HG03196 (cell line): ENCODE data around the gene SPAG7.

ENCODE experiments used
- ATAC-seq: cut with Tn5 transposase; IDR thresholded peaks from one replicate; pipeline ENCODE4 v1.9.1; 2021; ENCODE audit not compliant: unreplicated experiment

The SPAG7 gene, protein sequence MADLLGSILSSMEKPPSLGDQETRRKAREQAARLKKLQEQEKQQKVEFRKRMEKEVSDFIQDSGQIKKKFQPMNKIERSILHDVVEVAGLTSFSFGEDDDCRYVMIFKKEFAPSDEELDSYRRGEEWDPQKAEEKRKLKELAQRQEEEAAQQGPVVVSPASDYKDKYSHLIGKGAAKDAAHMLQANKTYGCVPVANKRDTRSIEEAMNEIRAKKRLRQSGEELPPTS

DNA sequence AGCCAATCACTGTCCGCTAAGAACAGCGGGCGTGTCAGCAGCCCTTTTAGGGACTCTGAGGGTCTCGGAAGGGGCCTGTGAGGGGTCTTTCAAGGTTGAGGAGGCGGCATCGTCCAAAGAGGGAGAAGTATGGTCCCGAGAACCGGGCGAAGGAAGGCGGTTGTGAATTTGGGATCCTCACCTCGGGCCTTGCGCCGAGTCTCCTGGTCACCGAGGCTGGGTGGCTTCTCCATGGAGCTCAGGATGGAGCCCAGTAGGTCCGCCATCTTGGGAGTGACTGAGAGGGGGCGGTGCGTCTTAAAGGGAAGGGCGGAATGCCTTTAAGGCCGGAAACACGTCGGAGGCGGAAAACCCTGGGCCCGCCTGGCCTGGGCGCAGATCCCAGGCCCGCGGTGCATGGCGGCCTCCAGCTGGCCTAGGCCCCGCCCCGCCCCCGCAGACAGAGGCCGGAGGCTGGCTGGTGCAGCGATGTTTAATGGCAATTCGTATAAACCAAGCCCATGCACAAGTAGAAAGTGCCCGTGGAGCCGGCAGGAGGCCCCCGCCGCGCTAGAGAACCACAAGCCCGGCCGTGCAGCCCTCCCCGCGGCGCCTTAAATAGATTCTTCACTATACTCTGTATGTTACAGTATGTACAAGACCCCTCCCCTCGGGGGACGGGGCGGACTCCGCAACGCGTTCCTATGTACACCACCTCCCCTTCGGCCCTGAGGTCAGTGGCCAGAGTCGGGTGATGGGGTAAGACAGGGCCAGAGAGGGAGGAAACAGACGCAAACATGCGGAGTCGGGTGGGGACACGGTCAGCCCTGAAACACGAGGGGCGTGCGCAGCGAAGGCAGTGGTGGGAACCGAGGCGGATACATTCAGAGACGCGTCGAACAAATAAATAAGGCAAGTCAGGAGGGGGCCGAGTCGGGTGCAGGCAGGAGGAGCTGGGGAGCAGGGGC, at the start of gene SPAG7:
TSS of gene SPAG7 (minus strand) at position 279 of the 947 bp plus-strand sequence. CDS start at position 266, 13 bp downstream.
- peak; percentile 67 for ATAC-seq

DNA sequence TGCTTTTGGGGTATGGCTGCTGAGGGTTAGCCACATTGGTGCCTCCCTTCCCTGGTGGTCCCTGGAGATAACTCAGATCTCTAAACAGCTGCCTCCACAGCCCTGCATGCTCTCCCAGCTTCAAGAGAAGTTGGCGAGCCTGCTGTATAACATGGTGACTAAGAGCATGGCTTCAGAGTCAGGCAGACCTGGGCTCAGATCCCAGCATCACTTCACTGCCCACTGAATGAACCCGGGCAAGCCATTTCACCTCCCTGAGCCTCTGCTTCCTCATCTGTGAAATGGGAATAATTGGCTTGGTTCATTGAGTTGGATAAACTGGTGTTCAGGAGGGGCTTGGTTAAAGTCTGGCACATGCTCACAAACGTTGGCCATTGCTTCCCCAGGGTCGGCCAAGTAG, 46.7 kb upstream of the SPAG7 start:
- no peak for ATAC-seq

DNA sequence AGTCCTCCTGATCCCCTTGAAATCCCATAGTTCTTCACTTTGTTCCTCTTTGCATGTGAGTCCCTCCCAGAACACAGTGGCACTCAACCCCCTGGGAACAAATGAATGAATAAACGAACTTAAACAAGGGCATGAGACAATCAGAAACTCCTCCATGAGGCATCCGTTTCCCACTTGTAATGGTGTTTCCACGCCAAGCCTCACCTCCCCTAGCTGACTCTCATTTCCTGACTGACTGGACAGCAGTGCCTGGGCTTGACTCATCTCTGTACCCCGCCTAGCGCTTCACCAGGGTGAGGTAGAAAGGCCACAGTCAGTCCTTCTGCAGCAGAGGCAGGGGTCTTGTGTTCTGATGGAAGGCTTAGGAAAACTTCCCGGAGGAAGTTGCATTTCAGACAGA, 44.3 kb upstream of the SPAG7 start:
- ATAC-seq: no peak

DNA sequence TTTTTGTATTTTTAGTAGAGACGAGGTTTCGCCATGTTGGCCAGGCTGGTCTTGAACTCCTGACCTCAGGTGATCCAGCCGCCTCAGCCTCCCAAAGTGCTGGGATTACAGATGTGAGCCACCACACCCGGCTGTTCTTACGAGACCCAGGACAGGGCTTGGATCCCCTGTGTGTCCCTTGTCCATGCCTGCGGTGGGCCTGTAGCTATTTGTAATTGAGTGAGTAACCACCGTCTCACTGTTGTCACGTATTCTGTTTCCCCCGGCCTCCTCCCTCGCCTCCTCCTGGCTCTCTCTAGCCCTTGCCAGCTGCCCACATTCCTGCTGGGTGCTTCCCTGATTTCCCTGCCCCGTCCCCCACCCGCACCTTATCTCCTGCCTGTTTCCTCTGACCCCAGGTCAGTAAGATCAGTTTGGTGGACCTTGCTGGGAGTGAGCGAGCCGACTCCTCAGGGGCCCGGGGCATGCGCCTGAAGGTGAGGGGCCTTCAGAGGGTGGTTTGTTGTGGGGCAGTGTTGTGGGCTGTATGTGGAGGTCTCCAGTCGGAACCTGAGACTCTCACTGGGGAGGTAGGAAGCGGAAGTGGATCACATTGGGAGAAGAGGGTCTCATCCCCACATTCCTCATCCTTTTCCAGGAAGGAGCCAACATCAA, 35.7 kb upstream of the SPAG7 start:
- no peak for ATAC-seq

DNA sequence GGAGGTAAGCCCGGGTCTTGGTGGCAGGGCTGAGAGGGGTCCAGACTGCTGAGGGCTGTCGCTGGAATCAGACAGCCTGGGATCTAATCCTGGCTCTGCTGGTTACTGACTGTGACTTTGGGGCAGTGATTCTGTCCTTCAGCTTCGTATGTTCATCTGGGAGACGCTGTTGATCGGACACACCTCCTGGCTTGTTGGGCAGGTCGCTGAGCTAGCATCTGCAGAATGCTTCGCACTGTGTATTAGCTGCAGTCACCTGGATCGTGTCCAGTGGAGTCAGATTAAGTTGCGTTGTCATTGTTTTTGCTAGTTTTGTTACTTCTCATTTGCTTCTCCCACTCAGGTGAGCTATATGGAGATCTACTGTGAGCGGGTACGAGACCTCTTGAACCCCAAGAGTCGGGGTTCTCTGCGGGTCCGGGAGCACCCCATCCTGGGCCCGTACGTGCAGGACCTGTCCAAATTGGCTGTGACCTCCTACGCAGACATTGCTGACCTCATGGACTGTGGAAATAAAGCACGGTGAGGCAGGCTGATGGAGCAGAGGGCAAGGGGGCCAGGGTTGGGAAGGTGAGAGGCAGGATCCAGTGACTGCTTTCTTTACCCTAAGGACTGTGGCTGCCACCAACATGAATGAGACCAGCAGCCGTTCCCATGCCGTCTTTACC, 34.6 kb upstream of the SPAG7 start:
- no peak for ATAC-seq

DNA sequence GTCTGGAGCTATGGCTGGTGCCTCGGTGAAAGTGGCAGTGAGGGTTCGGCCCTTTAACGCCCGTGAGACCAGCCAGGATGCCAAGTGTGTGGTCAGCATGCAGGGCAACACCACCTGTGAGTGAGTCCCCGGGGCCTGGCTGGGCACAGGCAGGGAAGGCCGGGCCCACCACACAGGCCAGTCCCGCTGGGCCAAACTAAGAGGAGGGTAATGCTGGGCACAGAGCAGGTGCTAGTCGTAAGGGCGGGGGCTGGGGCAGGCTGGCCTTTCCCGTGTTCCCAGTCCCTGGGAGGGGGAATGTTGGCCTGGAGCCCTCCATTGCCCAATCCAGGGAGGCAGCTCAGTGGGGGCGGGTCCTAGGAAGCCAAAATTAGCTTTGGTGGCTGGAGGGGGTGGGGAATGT, 32.6 kb upstream of the SPAG7 start:
- no peak for ATAC-seq

DNA sequence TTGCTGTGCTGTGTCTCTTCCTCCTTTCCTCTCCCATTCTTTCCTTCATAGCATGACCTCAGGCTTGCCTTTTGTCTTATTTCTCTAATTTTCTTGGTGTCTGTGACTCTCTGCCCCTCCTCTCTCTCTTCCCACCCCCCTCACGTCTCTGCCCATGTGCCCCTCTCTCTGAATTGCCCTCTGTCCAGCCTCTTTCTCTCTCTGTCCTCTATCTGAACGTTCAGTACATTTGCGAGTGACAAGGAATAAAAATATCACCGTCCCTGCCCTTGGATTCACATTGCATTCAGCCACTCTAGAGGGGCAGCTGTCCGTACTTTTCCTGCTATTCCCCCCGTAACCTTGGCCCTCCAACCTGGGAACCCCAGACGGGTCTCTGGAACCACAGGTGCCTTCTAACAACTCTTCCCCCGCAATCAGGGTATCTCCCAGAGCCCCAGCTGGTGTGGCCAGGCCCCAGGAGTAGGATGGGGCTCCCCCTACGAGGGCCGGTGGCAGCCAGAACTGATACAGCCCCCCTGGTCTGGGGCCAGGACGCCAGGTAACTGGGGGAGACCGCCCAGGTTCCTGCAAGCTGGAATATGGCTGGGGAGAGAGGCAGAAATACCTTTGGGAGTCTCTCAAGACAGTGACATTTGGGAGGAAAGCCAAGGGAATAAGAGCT, 31.9 kb upstream of the SPAG7 start:
- no peak for ATAC-seq

DNA sequence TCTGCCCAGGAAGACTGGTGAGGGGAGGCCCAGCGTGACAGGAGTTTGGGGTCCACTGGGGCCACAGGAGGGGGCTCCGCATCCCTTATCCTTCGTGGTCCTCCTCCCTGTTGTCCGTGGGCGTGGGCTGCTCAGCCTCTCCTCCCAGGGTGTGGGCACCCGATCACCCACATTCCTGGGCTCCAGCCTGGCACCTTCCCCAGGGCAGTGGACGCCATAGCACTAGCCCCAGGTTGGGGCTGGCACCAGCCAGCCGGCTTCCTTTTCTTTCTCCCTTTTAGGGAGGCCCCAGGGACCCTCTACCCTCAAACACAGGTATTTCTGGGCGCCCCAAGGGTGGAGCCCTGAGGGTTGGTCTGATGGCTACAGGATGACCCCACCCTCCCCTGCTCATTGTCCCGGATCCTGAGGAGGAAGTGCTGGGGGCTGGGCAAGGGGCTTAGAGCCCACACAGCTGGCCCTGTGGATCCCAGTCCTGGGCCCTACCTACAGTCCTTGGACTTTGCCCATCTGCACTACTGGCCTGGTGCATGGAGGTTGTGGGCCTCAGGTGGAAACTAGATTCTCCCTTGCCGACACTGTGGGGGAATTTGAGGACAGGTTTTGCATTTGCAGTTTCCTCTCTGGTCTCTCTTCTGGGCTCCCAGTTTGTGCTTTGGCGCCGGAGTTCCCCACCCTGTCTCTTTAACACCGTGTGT, 31.3 kb upstream of the SPAG7 start:
- ATAC-seq: no peak

DNA sequence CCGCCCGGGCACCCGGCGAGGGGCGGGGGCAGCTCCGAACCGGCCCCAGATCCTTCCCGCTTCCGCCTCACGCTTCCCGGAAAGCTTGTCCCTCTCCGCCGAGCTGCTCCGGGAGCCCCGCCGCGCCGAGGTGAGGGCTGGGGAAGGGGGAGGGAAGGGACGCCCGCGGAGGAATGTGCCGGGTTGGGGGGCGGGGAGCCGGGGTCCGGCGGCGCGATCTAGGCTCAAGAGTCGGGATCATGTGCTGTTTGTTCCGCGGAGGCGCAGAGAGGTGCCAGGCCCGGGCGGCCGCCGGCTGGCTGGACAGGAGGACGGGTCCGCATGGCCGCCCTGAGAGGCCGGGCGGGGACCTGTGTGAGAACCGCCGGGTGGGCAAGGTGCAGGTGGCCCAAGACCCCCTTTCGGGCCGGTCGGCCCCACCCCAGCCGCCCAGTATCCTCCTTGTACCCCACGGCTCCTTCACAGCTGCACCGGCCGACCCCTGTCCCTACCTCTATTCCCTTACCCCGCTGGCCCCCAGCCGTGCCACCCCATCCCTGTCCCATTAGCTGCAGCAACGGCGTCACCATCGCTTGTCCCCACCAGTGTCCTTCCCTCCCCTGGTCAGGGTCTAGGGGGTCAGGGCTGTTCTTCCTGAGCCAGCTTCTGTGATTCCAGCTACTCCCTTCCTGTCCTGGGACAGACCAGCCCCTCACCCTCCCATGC, 30.6 kb upstream of the SPAG7 start:
- peak; percentile 6 for ATAC-seq

DNA sequence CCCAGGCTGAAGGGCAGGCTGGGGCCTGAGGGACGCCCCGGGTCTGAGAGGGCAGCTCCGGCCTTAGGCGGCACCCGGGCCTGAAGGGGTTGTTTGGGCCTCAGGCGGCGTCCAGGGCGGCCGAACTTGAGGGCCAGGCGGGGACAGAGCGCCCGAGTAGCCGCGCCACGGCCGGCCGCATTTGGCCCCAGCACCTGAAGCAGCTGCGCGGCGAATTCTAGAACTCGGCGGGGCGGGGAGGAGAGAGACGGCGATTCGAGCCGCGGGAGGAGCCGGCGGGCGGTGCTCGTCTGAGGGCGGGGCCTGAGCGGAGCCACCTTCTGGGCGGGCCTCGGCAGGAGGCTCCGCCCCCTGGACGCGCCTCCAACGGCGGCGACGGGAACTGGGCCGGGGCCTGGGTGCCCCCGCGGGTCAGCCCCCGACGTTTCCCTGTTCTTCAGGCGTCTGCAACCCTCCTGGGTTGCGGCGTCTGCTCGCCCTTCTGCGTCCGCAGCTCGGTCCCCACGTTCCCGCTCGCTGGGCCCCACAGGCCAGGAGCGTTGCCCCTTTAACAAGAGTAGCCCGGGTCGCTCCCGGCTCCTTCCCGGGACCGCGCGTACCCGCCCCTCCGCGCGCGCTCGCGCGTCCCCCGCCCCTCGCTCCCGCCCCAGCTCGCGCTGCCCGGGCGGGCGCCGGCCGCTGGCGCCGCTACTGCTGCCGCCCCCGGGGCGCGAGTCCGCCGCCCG, 29.8 kb upstream of the SPAG7 start, which contains the start of the genes INCA1 and KIF1C:
TSS of gene INCA1 (minus strand) at position 221 of the 725 bp plus-strand sequence. CDS start 3,085 bp downstream, outside the sequence.
TSS of gene KIF1C (plus strand) at position 649 of the 725 bp plus-strand sequence. CDS start 2,297 bp downstream, outside the sequence.
- peak; percentile 82 for ATAC-seq

DNA sequence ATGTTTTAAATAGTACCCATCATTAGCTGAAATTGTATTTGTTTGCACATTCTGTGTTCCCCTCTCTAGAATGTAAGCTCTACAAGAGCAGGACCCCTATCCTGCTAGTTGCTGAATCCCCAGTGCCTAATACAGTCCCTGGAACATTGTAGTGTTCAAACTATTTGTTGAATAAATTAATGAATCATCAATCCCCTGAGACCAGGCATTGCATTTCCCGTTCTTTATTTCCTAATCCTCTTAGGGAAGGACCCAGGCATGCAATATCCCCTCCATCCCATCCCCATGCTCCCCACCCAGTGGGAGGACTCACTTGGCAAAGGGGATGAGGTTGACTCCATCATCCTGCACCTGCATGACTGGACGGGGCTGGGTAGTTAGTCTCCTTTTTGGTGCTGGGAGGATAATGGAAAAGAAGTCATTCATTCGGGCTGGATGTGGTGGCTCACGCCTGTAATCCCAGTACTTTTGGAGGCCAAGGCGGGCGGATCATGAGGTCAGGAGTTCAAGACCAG, 26.5 kb upstream of the SPAG7 start:
- no peak for ATAC-seq

DNA sequence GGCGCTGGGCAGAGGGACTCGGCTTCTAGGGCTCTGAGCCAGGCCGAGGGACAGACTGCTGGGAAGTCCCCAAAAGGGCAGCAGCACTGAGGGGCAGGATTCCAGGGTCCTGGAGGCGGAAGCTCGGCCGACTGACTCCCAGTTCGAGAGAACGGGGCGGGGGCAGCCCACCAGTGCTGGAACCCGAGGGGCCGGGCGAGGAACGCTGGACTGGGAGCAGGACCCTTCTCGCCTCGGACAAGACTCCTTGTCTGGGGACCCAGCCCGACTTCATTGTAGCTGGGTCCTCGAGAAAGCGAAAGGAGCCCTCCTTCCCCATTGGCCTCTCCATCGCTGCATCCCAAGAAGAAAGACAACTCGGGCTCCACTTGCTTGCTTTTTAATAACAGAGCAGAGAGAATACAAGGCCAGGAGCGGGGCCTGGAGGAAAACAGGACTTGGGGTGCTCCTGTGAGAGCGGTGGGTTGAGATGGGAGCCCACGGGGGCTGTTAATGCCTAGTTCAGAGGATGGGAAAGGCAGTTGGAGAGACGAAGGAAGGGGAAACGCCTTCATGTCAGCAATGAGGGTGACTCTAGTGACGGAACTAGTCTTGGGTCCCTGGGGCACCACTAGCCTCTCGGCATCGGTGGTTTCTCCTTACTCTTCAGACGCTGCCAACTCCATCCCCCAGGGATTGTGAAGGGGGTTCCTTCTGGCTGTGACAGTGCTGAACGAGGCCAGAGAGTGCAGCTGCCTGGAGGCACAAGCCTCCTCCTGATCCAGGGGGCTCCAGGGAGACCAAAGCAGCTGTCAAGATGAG, 20.4 kb upstream of the SPAG7 start:
- no peak for ATAC-seq

DNA sequence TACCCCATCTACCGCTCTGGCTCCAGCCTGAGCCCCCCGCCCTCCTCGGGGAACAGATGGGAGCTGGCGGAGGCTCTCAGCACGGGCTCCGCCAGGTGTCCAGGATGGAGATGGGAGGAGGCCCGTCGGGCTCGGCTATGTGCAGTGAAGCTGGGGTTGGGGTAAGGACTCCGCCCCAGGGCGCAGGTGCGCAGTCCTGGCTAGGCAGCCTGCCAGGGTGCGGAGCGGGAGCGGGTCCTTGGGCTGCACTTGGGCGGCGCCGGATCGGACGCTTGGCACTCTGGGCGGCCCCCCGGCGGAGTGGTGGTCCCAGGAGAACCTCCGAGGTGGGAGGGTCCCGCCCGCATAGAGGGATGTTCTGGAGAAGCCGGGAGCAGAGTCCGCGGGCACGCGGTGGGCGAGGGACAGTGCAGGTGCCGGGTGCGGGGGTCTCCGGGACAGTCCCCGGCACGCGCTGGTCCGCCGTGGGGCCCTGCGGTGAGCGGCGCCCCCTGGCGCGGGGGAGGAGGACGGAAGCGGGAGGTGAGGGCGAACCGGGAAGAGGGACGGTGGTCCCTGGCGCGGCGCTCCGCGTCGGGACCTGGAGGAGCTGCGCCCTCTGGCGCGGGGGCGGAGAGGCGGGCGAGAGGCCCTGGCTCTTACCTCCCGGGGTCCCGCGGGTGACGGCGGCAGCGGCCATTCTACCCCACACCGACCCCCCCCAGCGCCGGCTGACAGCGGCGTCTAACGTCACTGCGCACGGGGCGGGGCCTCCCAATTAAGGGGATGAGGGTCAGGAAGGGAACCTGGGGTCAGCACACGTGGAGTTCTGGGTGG, 19.5 kb upstream of the SPAG7 start, which contains the start of gene CAMTA2:
TSS of gene CAMTA2 (minus strand) at position 725 of the 816 bp plus-strand sequence. CDS start 1,453 bp downstream, outside the sequence.
- ATAC-seq: peak; percentile 57

DNA sequence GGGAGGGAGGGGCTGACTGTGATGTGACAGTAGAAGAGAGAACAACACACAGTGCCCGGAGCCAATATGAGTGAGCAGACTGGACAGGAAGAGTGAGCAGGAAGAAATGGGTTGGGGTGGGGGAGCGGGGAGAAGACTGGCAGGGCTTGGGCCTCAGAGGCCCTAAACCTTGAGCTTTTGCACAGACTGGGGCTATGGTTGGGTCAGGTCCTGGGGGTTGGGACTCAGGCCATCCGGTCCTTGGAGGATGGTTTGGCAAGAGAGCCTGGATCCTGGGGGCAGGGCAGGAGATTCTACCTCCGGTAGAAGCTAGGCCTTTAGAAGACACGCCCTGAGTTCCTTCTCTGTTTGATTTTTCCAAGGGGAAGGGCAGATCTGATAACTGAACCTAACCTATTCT, 18.8 kb upstream of the SPAG7 start:
- no peak for ATAC-seq

DNA sequence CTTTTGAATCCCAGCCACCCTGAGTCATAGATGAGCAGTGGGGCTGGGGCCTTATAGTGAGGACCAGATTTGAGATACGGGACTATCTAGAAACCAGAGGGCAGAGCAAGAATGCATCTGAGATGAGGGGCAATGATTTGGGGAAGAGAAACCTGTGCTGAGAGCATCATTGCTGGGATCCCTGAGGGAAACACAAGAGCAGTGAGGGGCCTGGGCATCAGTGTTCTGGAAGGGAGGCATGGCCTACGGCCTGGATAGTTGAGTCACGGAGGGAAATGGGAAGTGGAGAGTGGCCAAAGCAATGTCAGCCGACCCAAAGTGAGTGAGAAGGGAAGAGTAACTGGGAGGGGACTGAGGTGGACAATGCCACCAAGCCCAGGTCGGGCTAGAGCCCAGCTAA, 14.7 kb upstream of the SPAG7 start:
- ATAC-seq: no peak

DNA sequence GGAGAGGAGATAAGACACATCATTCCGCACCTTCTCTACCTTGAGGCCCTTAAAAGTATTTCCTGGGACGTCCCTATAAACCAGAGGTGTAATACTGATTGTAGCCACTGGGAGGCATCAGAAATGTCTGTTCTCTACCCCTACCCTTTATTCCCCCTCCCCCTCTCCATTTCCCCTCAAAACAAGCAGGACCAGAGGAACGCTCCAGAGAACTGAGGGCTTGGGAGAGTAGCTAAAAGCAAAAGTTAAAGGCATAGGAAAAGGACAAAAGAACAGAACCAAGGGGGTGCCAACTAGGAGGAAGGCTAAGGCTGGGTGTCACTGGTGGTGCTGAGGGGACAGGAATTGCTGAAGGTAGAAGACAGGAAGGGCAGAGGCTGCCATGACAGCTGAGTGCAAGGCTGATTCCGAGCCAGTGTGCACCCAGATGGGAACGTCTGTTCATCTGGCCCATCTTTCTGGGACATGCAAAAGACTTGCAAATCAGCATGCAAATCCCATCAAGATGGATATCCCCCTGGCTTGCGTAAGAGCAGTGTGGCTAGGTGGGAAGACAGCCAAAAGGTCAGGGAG, 13.1 kb upstream of the SPAG7 start:
- ATAC-seq: no peak
